K562 (cell line): ENCODE measurements around the gene WDR70. TPM values are rescaled to one million over a fixed set of nuclear protein-coding genes. Genes with fewer than 3 reads are reported as not detected.

Experiments
- CHAMP1 ChIP-seq: fragments of 450-650 bp; IDR thresholded peaks from 2 replicates; pipeline ENCODE4 v1.6.1; 2016; ENCODE audit warnings: mild to moderate bottlenecking
- CHD1 ChIP-seq: fragments of 200-600 bp; sonication (generic); IDR thresholded peaks from one replicate; pipeline ENCODE4 v1.6.1; 2012; ENCODE audit warnings: mild to moderate bottlenecking, moderate library complexity, low read length, inconsistent platforms
- E2F6 ChIP-seq, 2 experiments: IDR thresholded peaks; 2 replicates each; pipeline ENCODE4 v1.6.1; 2011; ENCODE audit warnings: borderline replicate concordance in 1 of 2, control low read depth in 1 of 2, low read depth in 1 of 2, low read length in 1 of 2, mild to moderate bottlenecking in 1 of 2, mixed read lengths in 1 of 2, moderate library complexity in 1 of 2; ENCODE audit not compliant: insufficient read depth in 1 of 2, insufficient read length in 1 of 2, poor library complexity in 1 of 2, severe bottlenecking in 1 of 2; ENCODE audit errors: extremely low read depth in 1 of 2
- FOXJ2 ChIP-seq: fragments of 200-800 bp; sonication (Bioruptor generic); IDR thresholded peaks from 2 replicates; pipeline ENCODE4 v1.6.1; 2016; ENCODE audit warnings: missing genetic modification characterization, missing compliant biosample characterization
- GATA2 ChIP-seq: sonication (generic); formaldehyde crosslinking; IDR thresholded peaks from 2 replicates; pipeline ENCODE4 v1.4.0; 2020; ENCODE audit warnings: mild to moderate bottlenecking, missing genetic modification reagents
- HEY1 ChIP-seq: fragments of 250-450 bp; sonication (Bioruptor Pico); IDR thresholded peaks from 2 replicates; pipeline ENCODE4 v1.5.0; 2020; ENCODE audit warnings: mild to moderate bottlenecking, moderate library complexity, borderline replicate concordance
- IFI16 ChIP-seq: fragments of 250-450 bp; sonication (Bioruptor Pico); IDR thresholded peaks from 2 replicates; pipeline ENCODE4 v2.1.2; 2022; ENCODE audit warnings: mild to moderate bottlenecking, inconsistent platforms
- IRF2 ChIP-seq: sonication (generic); formaldehyde crosslinking; IDR thresholded peaks from 2 replicates; pipeline ENCODE4 v1.8.1; 2022; ENCODE audit warnings: mild to moderate bottlenecking, missing genetic modification reagents
- KLF13 ChIP-seq: fragments of 450-650 bp; IDR thresholded peaks from 2 replicates; pipeline ENCODE4 v1.6.1; 2016; ENCODE audit warnings: missing genetic modification characterization, low read depth, mild to moderate bottlenecking, missing compliant biosample characterization, moderate library complexity, borderline replicate concordance
- LEF1 ChIP-seq: fragments of 450-650 bp; IDR thresholded peaks from 2 replicates; pipeline ENCODE4 v1.6.1; 2016; ENCODE audit warnings: mild to moderate bottlenecking
- MIER1 ChIP-seq: fragments of 450-650 bp; IDR thresholded peaks from 2 replicates; pipeline ENCODE4 v1.6.1; 2016; ENCODE audit warnings: antibody characterized with exemption, mild to moderate bottlenecking, low read depth
- SAFB2 ChIP-seq: fragments of 200-400 bp; formaldehyde crosslinking; IDR thresholded peaks from 2 replicates; pipeline ENCODE4 v1.6.1; 2018; ENCODE audit warnings: borderline replicate concordance, low read length, low read depth, moderate library complexity; ENCODE audit not compliant: severe bottlenecking
- SETDB1 ChIP-seq: IDR thresholded peaks from one replicate; pipeline ENCODE4 v1.6.1; 2012; ENCODE audit warnings: low read length, control low read depth, inconsistent platforms
- SIN3A ChIP-seq, 2 experiments: fragments of 150-350 bp in 1 of 2; IDR thresholded peaks; 2 replicates each; pipeline ENCODE4 v1.6.1; 2011 to 2016; ENCODE audit warnings: borderline replicate concordance in 2 of 2, low read depth in 2 of 2, low read length in 2 of 2, mild to moderate bottlenecking in 2 of 2, moderate library complexity in 2 of 2; ENCODE audit not compliant: control insufficient read depth in 1 of 2
- SMARCB1 ChIP-seq: IDR thresholded peaks from 2 replicates; pipeline ENCODE4 v1.6.1; 2011; ENCODE audit warnings: improper control_type of control experiment, low read depth; ENCODE audit not compliant: insufficient read length
- ZNF133 ChIP-seq: fragments of 250-450 bp; sonication (Bioruptor Pico); IDR thresholded peaks from 2 replicates; pipeline ENCODE4 v1.4.0; 2020; ENCODE audit warnings: mild to moderate bottlenecking
- ZNF785 ChIP-seq: fragments of 250-450 bp; sonication (Bioruptor Pico); IDR thresholded peaks from 2 replicates; pipeline ENCODE4 v1.4.0; 2020; ENCODE audit warnings: mild to moderate bottlenecking
- polyA plus RNA-seq, 8 experiments: library from polyadenylated mRNA; depleted of rRNA in 4 of 8; stranded (reverse) in 5 of 8; unstranded in 3 of 8; fragments of >200 nt; fragmentation: Nextera tagmentation in 2 of 8; fragmentation: Illumina TruSeq in 1 of 8; extraction: Ambion mirVana in 2 of 8; extraction: Trizol in 1 of 8; gene quantifications; 2 replicates each; pipeline versions ENCODE4 v1.2.1 to v1.2.3, GENCODE V29; 2011 to 2014; ENCODE audit warnings: inconsistent platforms in 1 of 8, missing spikeins in 1 of 8
- total RNA-seq, 7 experiments: library from RNA; depleted of rRNA in 6 of 7; stranded (reverse); fragments of >200 nt in 6 of 7; fragmentation: Illumina TruSeq in 2 of 7; extraction: Trizol in 2 of 7; gene quantifications; 2 replicates each; pipeline versions ENCODE4 v1.2.1 to v1.2.3, GENCODE V29; 2011 to 2021; ENCODE audit warnings: low replicate concordance in 1 of 7
- TF ChIP-seq, protein P1 (sequence below): fragments of 250-450 bp; sonication (Bioruptor Pico); IDR thresholded peaks from 2 replicates; pipeline ENCODE4 v1.9.0; 2021; ENCODE audit warnings: mild to moderate bottlenecking
- TF ChIP-seq, protein P2 (sequence below): fragments of 450-650 bp; IDR thresholded peaks from 2 replicates; pipeline ENCODE4 v1.6.1; 2016

The WDR70 gene
- total and polyA plus RNA-seq, 9 of the 15 experiments (the other 6 are each of a cell fraction or from before 2014, with no cell fraction given) = 16.8 to 46.6 (median 38.8) TPM

GRCh38 chr5:37552770-37553719 is 173.9 kb downstream of the WDR70 start (continued):
- TF ChIP-seq CHAMP1 = no peak; the same call in 1 of the 2 replicates
- TF ChIP-seq SMARCB1 = no peak
- TF ChIP-seq, protein P1, sequence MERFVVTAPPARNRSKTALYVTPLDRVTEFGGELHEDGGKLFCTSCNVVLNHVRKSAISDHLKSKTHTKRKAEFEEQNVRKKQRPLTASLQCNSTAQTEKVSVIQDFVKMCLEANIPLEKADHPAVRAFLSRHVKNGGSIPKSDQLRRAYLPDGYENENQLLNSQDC (CRISPR knock-in tag) = no peak
- TF ChIP-seq E2F6 (IDR thresholded peaks at IDR 0.05; ENCODE audit: borderline replicate concordance in 1 of 2, extremely low read depth in 1 of 2, insufficient read depth in 1 of 2, insufficient read length in 1 of 2, low read depth in 1 of 2, low read length in 1 of 2, poor library complexity in 1 of 2, severe bottlenecking in 1 of 2) = no peak
- no peak for TF ChIP-seq FOXJ2 (tag)
- TF ChIP-seq SAFB2 = no peak
- TF ChIP-seq KLF13 (tag) = no peak
- TF ChIP-seq, protein P2, sequence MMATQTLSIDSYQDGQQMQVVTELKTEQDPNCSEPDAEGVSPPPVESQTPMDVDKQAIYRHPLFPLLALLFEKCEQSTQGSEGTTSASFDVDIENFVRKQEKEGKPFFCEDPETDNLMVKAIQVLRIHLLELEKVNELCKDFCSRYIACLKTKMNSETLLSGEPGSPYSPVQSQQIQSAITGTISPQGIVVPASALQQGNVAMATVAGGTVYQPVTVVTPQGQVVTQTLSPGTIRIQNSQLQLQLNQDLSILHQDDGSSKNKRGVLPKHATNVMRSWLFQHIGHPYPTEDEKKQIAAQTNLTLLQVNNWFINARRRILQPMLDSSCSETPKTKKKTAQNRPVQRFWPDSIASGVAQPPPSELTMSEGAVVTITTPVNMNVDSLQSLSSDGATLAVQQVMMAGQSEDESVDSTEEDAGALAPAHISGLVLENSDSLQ = no peak
- TF ChIP-seq GATA2 (CRISPR knock-in tag) = peak; percentile 91
- TF ChIP-seq IRF2 (CRISPR knock-in tag) = no peak
- TF ChIP-seq HEY1 (CRISPR knock-in tag) = no peak
- TF ChIP-seq SETDB1 = no peak
- TF ChIP-seq ZNF133 = no peak
- no peak for TF ChIP-seq CHD1
- TF ChIP-seq MIER1 = no peak
- no peak for TF ChIP-seq SIN3A (IDR thresholded peaks at IDR 0.05; ENCODE audit: borderline replicate concordance in 2 of 2, control insufficient read depth in 1 of 2, low read depth in 2 of 2, low read length in 2 of 2)
- no peak for TF ChIP-seq IFI16 (CRISPR knock-in tag)
- TF ChIP-seq LEF1 = peak; percentile 75; the same call in 1 of the 2 replicates
- no peak for TF ChIP-seq ZNF785 (CRISPR knock-in tag)
